Muscle layer of duodenum (tissue), 2 donors: ENCODE results near the gene STARD9.
"Not testable (repeated sequence)": the region's sequence is repeated elsewhere in the genome, so short reads cannot be mapped to it uniquely, and the experiment has no call there.

Source experiments
- H3K27ac ChIP-seq: one replicate; pipeline ENCODE4 v1.7.0; 2013; ENCODE audit warnings: mild to moderate bottlenecking, low read length
- H3K27me3 ChIP-seq: one replicate; pipeline ENCODE4 v1.7.0; 2013; ENCODE audit warnings: low read depth, mild to moderate bottlenecking, control low read depth, low read length
- H3K36me3 ChIP-seq, 2 donors: one replicate each; pipeline ENCODE4 v1.7.0; 2013; ENCODE audit warnings: low read length in 2 of 2, control low read depth in 1 of 2, mild to moderate bottlenecking in 1 of 2; ENCODE audit not compliant: insufficient read depth in 2 of 2, control insufficient read depth in 1 of 2
- H3K4me1 ChIP-seq, 2 donors: one replicate each; pipeline ENCODE4 v1.7.0; 2013; ENCODE audit warnings: low read length in 2 of 2, mild to moderate bottlenecking in 2 of 2, control low read depth in 1 of 2, moderate library complexity in 1 of 2; ENCODE audit not compliant: insufficient read depth in 2 of 2, control insufficient read depth in 1 of 2
- H3K4me3 ChIP-seq, 2 donors: one replicate each; pipeline ENCODE4 v1.7.0; 2013; ENCODE audit warnings: low read length in 2 of 2, low read depth in 1 of 2, mild to moderate bottlenecking in 1 of 2
- H3K9me3 ChIP-seq, 2 donors: one replicate each; pipeline ENCODE4 v1.7.0; 2013; ENCODE audit warnings: low read length in 2 of 2, control low read depth in 1 of 2, mild to moderate bottlenecking in 1 of 2; ENCODE audit not compliant: control insufficient read depth in 1 of 2
- donor health status: healthy.

STARD9 gene

GRCh38 chr15:42575188-42576039, at the start of gene STARD9:
TSS of gene STARD9 (plus strand) at chr15:42575606. CDS start at chr15:42575716, 110 bp downstream.
- no peaks in the 10 kb centered on the region for H3K27me3 ChIP-seq
- H3K4me1 ChIP-seq, result peaks cover 0 to 19% of the 10 kb centered on the region in 2 donors
- H3K36me3 ChIP-seq, result no peaks in the 10 kb centered on the region
- H3K27ac ChIP-seq, result peak within 1 kb of the TSS; percentile 57
- peak within 1 kb of the TSS; percentile 78 to 90 for H3K4me3 ChIP-seq
- no peaks in the 10 kb centered on the region for H3K9me3 ChIP-seq

GRCh38 chr15:42528970-42529369, 46.4 kb upstream of the STARD9 start:
- no peaks in the 10 kb centered on the region for H3K4me1 ChIP-seq
- no peak overlapping the region for H3K4me3 ChIP-seq
- no peaks in the 10 kb centered on the region for H3K9me3 ChIP-seq
- no peak overlapping the region for H3K27ac ChIP-seq
- peaks cover 28 to 44% of the 10 kb centered on the region in 2 donors for H3K36me3 ChIP-seq
- no peaks in the 10 kb centered on the region for H3K27me3 ChIP-seq

- no peaks in the 10 kb centered on the region for H3K9me3 ChIP-seq
- peaks cover 25 to 57% of the 10 kb centered on the region in 2 donors for H3K36me3 ChIP-seq
- H3K27me3 ChIP-seq, result no peaks in the 10 kb centered on the region
- H3K27ac ChIP-seq, result no peak overlapping the region
- H3K4me1 ChIP-seq, result no peaks in the 10 kb centered on the region
- no peak overlapping the region for H3K4me3 ChIP-seq
Measured at GRCh38 chr15:42533246-42533645, 42.2 kb upstream of the STARD9 start.

- Histone ChIP-seq H3K4me3 (no peak overlapping the region), H3K9me3 (no peaks in the 10 kb centered on the region), H3K27ac (no peak overlapping the region), H3K4me1 (peaks cover 5 to 22% of the 10 kb centered on the region in 2 donors), H3K36me3 (peaks cover 5 to 28% of the 10 kb centered on the region in 2 donors), H3K27me3 (no peaks in the 10 kb centered on the region)
Measured at GRCh38 chr15:42544853-42545629, 30.4 kb upstream of the STARD9 start.

- H3K27me3 ChIP-seq, result no peaks in the 10 kb centered on the region
- H3K36me3 ChIP-seq, result peaks cover 5 to 23% of the 10 kb centered on the region in 2 donors
- H3K9me3 ChIP-seq, result no peaks in the 10 kb centered on the region
- peak overlapping the region; percentile 97 to 98 for H3K4me3 ChIP-seq
- peak overlapping the region; percentile 94 for H3K27ac ChIP-seq
- H3K4me1 ChIP-seq, result peaks cover 5 to 23% of the 10 kb centered on the region in 2 donors
Measured at GRCh38 chr15:42547918-42548248, 27.5 kb upstream of the STARD9 start.

GRCh38 chr15:42548249-42549031, 27.0 kb upstream of the STARD9 start, which contains the start of the genes HAUS2 and LRRC57:
TSS of gene HAUS2 (plus strand) at chr15:42548838. CDS start at chr15:42548873, 35 bp downstream.
TSS of gene LRRC57 (minus strand) at chr15:42548793. CDS start at chr15:42548434, 359 bp downstream.
- Histone ChIP-seq H3K27me3 (no peaks in the 10 kb centered on the region), H3K4me1 (peaks cover 5 to 23% of the 10 kb centered on the region in 2 donors), H3K36me3 (peaks cover 5 to 20% of the 10 kb centered on the region in 2 donors), H3K4me3 (peak within 1 kb of the TSS; percentile 97 to 98), H3K27ac (peak within 1 kb of the TSS; percentile 94), H3K9me3 (no peaks in the 10 kb centered on the region)

- Histone ChIP-seq H3K27ac (peak overlapping the region; percentile 94), H3K36me3 (peaks cover 0 to 14% of the 10 kb centered on the region in 2 donors), H3K27me3 (no peaks in the 10 kb centered on the region), H3K9me3 (no peaks in the 10 kb centered on the region), H3K4me3 (peak overlapping the region; percentile 97 to 98), H3K4me1 (peaks cover 5 to 23% of the 10 kb centered on the region in 2 donors)
Measured at GRCh38 chr15:42549032-42549491, 26.3 kb upstream of the STARD9 start.

- H3K27ac ChIP-seq, result no peak overlapping the region
- no peaks in the 10 kb centered on the region for H3K9me3 ChIP-seq
- H3K27me3 ChIP-seq, result no peaks in the 10 kb centered on the region
- peaks cover 0 to 5% of the 10 kb centered on the region in 2 donors for H3K36me3 ChIP-seq
- peaks cover 5 to 23% of the 10 kb centered on the region in 2 donors for H3K4me1 ChIP-seq
- H3K4me3 ChIP-seq, result peak overlapping the region in 1 of 2 donors; percentile 33
Measured at GRCh38 chr15:42549741-42550392, 25.5 kb upstream of the STARD9 start.

- no peak overlapping the region for H3K4me3 ChIP-seq
- H3K9me3 ChIP-seq, result no peaks in the 10 kb centered on the region
- H3K27me3 ChIP-seq, result no peaks in the 10 kb centered on the region
- H3K4me1 ChIP-seq, result peaks cover 0 to 8% of the 10 kb centered on the region in 2 donors
- peaks cover 0 to under 1% of the 10 kb centered on the region in 2 donors for H3K36me3 ChIP-seq
- no peak overlapping the region for H3K27ac ChIP-seq
Measured at GRCh38 chr15:42553554-42553953, 21.9 kb upstream of the STARD9 start.

GRCh38 chr15:42556550-42557207, 18.7 kb upstream of the STARD9 start:
- H3K4me3 ChIP-seq, H3K4me1 ChIP-seq, H3K9me3 ChIP-seq, H3K27ac ChIP-seq, H3K27me3 ChIP-seq: not testable (repeated sequence)
- peaks cover 22 to 27% of the 10 kb centered on the region in 2 donors for H3K36me3 ChIP-seq
